Upper lobe of right lung (tissue), 1 donor: ENCODE data around the gene FGD6. TPM values are rescaled to one million over a fixed set of nuclear protein-coding genes. Genes with fewer than 3 reads are reported as not detected.

Experiments
- ATAC-seq: fragments of 200-7000 bp; cut with Tn5 transposase; one replicate; pipeline ENCODE4 v1.9.1; 2020; ENCODE audit warnings: mild to moderate bottlenecking, moderate library complexity
- DNase-seq: peaks from one replicate; pipeline ENCODE4 v3.0.0-alpha.2; 2020
- H3K27ac ChIP-seq: fragments of 200-600 bp; one replicate; pipeline ENCODE4 v1.8.0; 2022
- H3K27me3 ChIP-seq: fragments of 200-600 bp; one replicate; pipeline ENCODE4 v1.8.0; 2022; ENCODE audit warnings: mild to moderate bottlenecking
- H3K36me3 ChIP-seq: fragments of 200-600 bp; one replicate; pipeline ENCODE4 v1.8.0; 2022
- H3K4me1 ChIP-seq: fragments of 200-600 bp; one replicate; pipeline ENCODE4 v1.8.0; 2022
- H3K4me3 ChIP-seq: fragments of 200-600 bp; one replicate; pipeline ENCODE4 v1.8.0; 2022; ENCODE audit warnings: mild to moderate bottlenecking
- H3K9me3 ChIP-seq: fragments of 200-600 bp; one replicate; pipeline ENCODE4 v1.8.0; 2022
- CTCF ChIP-seq: fragments of 200-600 bp; IDR thresholded peaks from one replicate; pipeline ENCODE4 v1.8.0; 2022; ENCODE audit warnings: antibody characterized with exemption
- intact Hi-C: fragments of 100-400 bp; cut with DNase I; formaldehyde crosslinking; loops from one replicate; pipeline ENCODE4 v1.11.0; 2022
- total RNA-seq: library from RNA; stranded (reverse); fragmentation: NEBNext Ultra II Directional; extraction: Animal tissue kit (Norgen Biotek cat#: 25700); gene quantifications from one replicate; pipeline ENCODE4 v1.2.1, GENCODE V29; 2021
- donor health status: DM: no; HTN: yes; CAD: no; lungs with severe emphysema.

FGD6 gene
- total RNA-seq, 1 donor from 2014 or later = 28.8 TPM

GRCh38 chr12:95073698-95074520 lies 143.4 kb downstream of the FGD6 start:
- TF ChIP-seq CTCF = peak; percentile 83
- DNase-seq = no peak
- H3K27ac ChIP-seq = no peak overlapping the region
- peaks cover 13% of the 10 kb centered on the region for H3K36me3 ChIP-seq
- no peaks in the 10 kb centered on the region for H3K4me1 ChIP-seq
- H3K27me3 ChIP-seq = no peaks in the 10 kb centered on the region
- peak overlapping the region; percentile 96 for H3K4me3 ChIP-seq
- no peaks in the 10 kb centered on the region for H3K9me3 ChIP-seq
- intact Hi-C loops = no loop called here
- no peak for ATAC-seq

GRCh38 chr12:95072900-95073697 lies 144.2 kb downstream of the FGD6 start, which contains the start of gene NR2C1:
TSS of gene NR2C1 (minus strand) at chr12:95073618. CDS start at chr12:95067384, 6,234 bp downstream.
- ATAC-seq = peak; percentile 99
- H3K9me3 ChIP-seq = no peaks in the 10 kb centered on the region
- peak; percentile 97 for DNase-seq
- peak within 1 kb of the TSS; percentile 96 for H3K4me3 ChIP-seq
- no peaks in the 10 kb centered on the region for H3K27me3 ChIP-seq
- intact Hi-C loops = no loop called here
- TF ChIP-seq CTCF = no peak
- no peaks in the 10 kb centered on the region for H3K4me1 ChIP-seq
- H3K36me3 ChIP-seq = peaks cover 13% of the 10 kb centered on the region
- H3K27ac ChIP-seq = peak within 1 kb of the TSS; percentile 93

GRCh38 chr12:95070378-95070777 lies 146.9 kb downstream of the FGD6 start:
- Histone ChIP-seq H3K4me1 (no peaks in the 10 kb centered on the region), H3K9me3 (no peaks in the 10 kb centered on the region), H3K27me3 (no peaks in the 10 kb centered on the region), H3K36me3 (peaks cover 31% of the 10 kb centered on the region), H3K4me3 (no peak overlapping the region), H3K27ac (no peak overlapping the region)
- ATAC-seq (no peak), DNase-seq (no peak)
- intact Hi-C loops = no loop called here
- no peak for TF ChIP-seq CTCF

- no peaks in the 10 kb centered on the region for H3K27me3 ChIP-seq
- intact Hi-C loops = no loop called here
- TF ChIP-seq CTCF = no peak
- H3K4me3 ChIP-seq = no peak overlapping the region
- no peak overlapping the region for H3K27ac ChIP-seq
- ATAC-seq (no peak), DNase-seq (no peak)
- H3K9me3 ChIP-seq = no peaks in the 10 kb centered on the region
- no peaks in the 10 kb centered on the region for H3K4me1 ChIP-seq
- peaks cover 67% of the 10 kb centered on the region for H3K36me3 ChIP-seq
Measured at GRCh38 chr12:95066091-95066855, 151.0 kb downstream of the FGD6 start.

GRCh38 chr12:95060951-95061350 lies 156.3 kb downstream of the FGD6 start:
- Histone ChIP-seq H3K36me3 (peaks cover 91% of the 10 kb centered on the region), H3K4me3 (no peak overlapping the region), H3K27me3 (no peaks in the 10 kb centered on the region), H3K4me1 (no peaks in the 10 kb centered on the region), H3K9me3 (no peaks in the 10 kb centered on the region), H3K27ac (no peak overlapping the region)
- no peak for DNase-seq
- no peak for ATAC-seq
- intact Hi-C loops = no loop called here
- no peak for TF ChIP-seq CTCF
